ENCODE measurements around the gene ANGPTL2.

The ANGPTL2 gene

DNA sequence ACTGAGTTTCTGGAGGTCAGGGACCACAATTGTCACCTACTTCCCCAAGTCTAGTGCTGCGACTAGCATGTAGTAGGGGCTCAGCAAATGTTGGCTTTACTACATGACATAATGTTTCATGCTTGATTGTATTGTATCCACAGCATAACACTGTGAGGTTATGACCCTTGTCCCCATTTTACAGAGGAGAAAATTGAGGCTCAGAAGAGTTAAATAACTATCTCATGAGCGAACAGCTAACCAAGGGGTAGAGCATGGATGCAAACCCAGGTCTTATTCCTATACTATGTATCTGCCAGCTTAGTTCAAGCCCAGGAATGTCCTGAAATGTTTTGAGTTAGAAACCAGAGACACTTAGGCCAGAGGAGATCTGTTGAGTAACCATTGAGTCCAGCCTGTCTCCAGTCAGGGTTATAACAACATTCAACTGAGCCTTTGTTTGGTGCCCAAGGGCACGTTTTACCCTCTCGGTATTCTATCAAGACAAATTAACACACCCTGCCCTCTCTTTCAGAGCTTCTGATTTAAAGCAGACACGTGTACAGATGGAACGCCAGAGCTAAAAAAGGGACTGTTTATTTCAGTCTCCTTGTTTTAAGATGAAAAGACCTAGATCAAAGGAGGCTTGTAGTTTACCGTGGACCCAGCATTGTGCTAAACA lies 16.5 kb downstream of the ANGPTL2 start:
- in situ Hi-C loops (cut with HindIII; ENCODE audit: low pct_ligation_motif_present, low pct_unique_long_range_greater_than_20kb, low sequenced_read_pairs) = no loop called here
- no peak for DNase-seq

GRCh38 chr9:127104581-127105311 lies 17.7 kb downstream of the ANGPTL2 start:
- no peak for DNase-seq
- in situ Hi-C loops (cut with HindIII; ENCODE audit: low pct_ligation_motif_present, low pct_unique_long_range_greater_than_20kb, low sequenced_read_pairs) = no loop called here

- in situ Hi-C loops (cut with HindIII; ENCODE audit: low pct_ligation_motif_present, low pct_unique_long_range_greater_than_20kb, low sequenced_read_pairs) = no loop called here
- DNase-seq = no peak
Observed at GRCh38 chr9:127102788-127103187, 19.6 kb downstream of the ANGPTL2 start.

DNA sequence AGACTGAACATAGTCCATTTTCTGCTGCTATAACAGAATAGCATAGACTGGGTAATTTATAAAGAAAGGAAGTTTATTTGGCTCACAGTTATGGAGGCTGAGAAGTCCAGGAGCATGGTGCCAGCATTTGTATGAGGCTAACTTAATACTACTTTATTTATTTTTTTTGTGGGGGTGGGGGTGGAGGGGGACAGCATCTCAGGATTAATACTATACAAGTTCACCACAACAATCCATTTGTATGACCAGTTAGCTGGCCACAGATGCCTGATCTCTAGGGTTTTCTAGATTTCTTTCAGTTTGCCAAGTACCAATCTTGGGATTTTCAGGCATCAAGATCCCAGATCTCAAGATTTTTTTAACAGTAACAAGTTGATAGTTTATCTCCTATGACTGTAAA lies 20.3 kb downstream of the ANGPTL2 start:
- in situ Hi-C loops (cut with HindIII; ENCODE audit: low pct_ligation_motif_present, low pct_unique_long_range_greater_than_20kb, low sequenced_read_pairs) = no loop called here

DNA sequence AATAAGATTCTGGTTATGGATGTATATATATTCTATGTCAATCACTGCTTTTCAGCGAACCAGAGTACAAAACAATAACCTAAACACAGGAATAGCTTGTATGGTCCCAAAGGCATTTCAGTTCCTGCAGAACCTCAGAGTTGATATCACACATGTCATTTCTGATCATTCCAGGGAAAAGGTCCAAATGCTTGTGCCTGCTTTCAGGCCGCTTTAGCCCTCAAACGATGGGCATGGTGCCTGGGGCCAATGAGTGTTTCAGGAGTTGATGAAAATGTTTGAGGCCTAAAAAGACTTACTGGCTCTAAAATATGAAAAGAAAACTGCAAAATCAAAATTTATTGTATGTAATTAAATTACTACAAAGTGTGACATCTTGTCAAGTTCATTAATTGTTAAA lies 22.8 kb downstream of the ANGPTL2 start:
- DNase-seq = no peak
- in situ Hi-C loops (cut with HindIII; ENCODE audit: low pct_ligation_motif_present, low pct_unique_long_range_greater_than_20kb, low sequenced_read_pairs) = no loop called here

More for the DNA sequence above, 20.3 kb downstream of the ANGPTL2 start:
- DNase-seq = no peak

GRCh38 chr9:127098916-127099553 lies 23.4 kb downstream of the ANGPTL2 start:
- in situ Hi-C loops (cut with HindIII; ENCODE audit: low pct_ligation_motif_present, low pct_unique_long_range_greater_than_20kb, low sequenced_read_pairs) = no loop called here
- DNase-seq = no peak

DNA sequence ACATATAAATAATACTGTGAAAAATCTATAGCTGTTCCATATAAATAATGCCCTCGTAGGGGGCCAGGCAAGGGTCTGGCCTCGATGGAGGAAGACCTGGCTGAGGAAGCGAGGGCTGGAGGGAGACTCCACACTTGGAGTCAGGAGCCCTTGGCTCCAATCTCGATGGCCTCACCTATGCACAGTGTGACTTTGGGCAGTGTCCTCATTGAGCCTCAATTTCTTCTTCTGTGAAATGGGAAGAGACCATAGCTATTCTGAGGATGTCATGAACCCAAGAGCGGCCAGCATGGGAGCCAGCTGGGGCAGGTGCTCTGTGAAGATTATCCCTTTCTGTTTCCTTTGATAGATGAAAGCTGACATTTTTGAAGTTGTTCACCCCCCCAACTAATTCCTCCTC lies 24.8 kb downstream of the ANGPTL2 start:
- no peak for DNase-seq
- in situ Hi-C loops (cut with HindIII; ENCODE audit: low pct_ligation_motif_present, low pct_unique_long_range_greater_than_20kb, low sequenced_read_pairs) = no loop called here

DNA sequence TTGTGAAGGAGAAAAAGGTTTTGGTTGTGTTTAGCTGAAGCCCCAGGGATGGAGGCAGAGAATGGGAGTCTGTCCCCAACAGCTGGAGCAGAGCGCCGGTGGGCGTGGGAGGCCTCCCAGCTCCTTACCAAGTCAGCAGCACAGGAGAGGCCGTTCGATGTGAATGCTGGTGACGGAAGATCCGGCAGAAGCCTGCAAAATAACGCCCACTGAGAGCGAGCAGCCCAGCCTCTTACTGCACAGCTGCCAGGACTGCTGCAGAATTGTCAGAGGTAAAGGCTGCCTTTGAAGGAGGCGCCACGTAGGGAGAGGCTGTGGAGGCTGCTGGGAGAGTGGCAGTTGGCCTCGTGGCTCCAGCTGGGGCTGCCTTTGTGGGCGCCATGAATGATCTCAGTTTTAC lies 26.2 kb downstream of the ANGPTL2 start:
- no peak for DNase-seq
- in situ Hi-C loops (cut with HindIII; ENCODE audit: low pct_ligation_motif_present, low pct_unique_long_range_greater_than_20kb, low sequenced_read_pairs) = no loop called here

- in situ Hi-C loops (cut with HindIII; ENCODE audit: low pct_ligation_motif_present, low pct_unique_long_range_greater_than_20kb, low sequenced_read_pairs) = no loop called here
- DNase-seq = no peak
Observed at GRCh38 chr9:127095411-127095810, 27.0 kb downstream of the ANGPTL2 start.

- DNase-seq = no peak
- in situ Hi-C loops (cut with HindIII; ENCODE audit: low pct_ligation_motif_present, low pct_unique_long_range_greater_than_20kb, low sequenced_read_pairs) = no loop called here
Observed at GRCh38 chr9:127093319-127094020, 29.0 kb downstream of the ANGPTL2 start.

- no peak for DNase-seq
- in situ Hi-C loops (cut with HindIII; ENCODE audit: low pct_ligation_motif_present, low pct_unique_long_range_greater_than_20kb, low sequenced_read_pairs) = no loop called here
Observed at GRCh38 chr9:127092041-127092608, 30.3 kb downstream of the ANGPTL2 start.

GRCh38 chr9:127091526-127091925 lies 30.9 kb downstream of the ANGPTL2 start:
- in situ Hi-C loops (cut with HindIII; ENCODE audit: low pct_ligation_motif_present, low pct_unique_long_range_greater_than_20kb, low sequenced_read_pairs) = no loop called here

GRCh38 chr9:127090341-127090985 lies 32.0 kb downstream of the ANGPTL2 start:
- in situ Hi-C loops (cut with HindIII; ENCODE audit: low pct_ligation_motif_present, low pct_unique_long_range_greater_than_20kb, low sequenced_read_pairs) = no loop called here
- DNase-seq = no peak

More at GRCh38 chr9:127091526-127091925, 30.9 kb downstream of the ANGPTL2 start:
- no peak for DNase-seq

GRCh38 chr9:127089631-127090081 lies 32.8 kb downstream of the ANGPTL2 start:
- no peak for DNase-seq
- in situ Hi-C loops (cut with HindIII; ENCODE audit: low pct_ligation_motif_present, low pct_unique_long_range_greater_than_20kb, low sequenced_read_pairs) = no loop called here

- no peak for DNase-seq
- in situ Hi-C loops (cut with HindIII; ENCODE audit: low pct_ligation_motif_present, low pct_unique_long_range_greater_than_20kb, low sequenced_read_pairs) = no loop called here
Observed at GRCh38 chr9:127088724-127089615, 33.5 kb downstream of the ANGPTL2 start.

DNA sequence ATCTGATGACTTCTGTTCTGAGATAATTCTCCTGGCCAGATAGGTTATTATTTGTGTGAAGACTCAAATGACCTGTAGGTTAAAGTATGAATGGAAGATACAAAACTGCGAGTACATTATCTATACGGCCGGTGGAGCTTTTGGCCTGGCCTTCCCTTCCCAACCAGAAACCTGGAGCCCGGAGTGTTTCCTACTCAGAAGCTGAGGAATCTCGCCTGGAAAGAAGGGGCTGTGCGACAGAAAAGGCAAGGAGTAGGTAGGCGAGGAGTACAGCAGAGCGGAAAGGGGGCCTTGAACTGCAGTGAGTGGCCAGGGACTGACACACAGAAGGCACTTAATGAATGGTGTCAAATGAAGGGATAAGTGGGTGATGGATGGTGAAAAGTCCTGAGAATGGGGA lies 34.6 kb downstream of the ANGPTL2 start:
- in situ Hi-C loops (cut with HindIII; ENCODE audit: low pct_ligation_motif_present, low pct_unique_long_range_greater_than_20kb, low sequenced_read_pairs) = no loop called here
- DNase-seq = no peak

DNA sequence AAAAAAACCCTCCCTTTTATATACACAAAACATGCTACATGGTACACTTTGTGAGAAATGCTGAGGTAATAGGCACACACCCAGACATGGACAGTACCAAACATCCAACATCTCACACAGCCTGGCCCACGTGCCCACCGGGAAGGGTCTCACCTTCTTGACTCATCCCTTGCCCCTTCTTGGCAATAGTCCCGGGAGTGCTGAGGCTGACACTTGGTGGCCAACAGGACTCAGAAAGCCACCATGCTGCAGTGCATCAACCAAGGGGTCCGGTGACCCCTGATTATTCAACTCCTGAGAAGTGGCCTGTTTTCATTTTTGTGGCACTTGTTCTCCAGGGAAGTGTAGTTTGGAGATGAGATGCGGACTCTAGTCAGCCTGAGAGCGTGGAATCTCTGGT lies 35.0 kb downstream of the ANGPTL2 start:
- DNase-seq = no peak
- in situ Hi-C loops (cut with HindIII; ENCODE audit: low pct_ligation_motif_present, low pct_unique_long_range_greater_than_20kb, low sequenced_read_pairs) = no loop called here

All from ACHN (cell line).